ENCODE measurements around the gene LY6G6F. TPM values are rescaled to one million over a fixed set of nuclear protein-coding genes. Genes with fewer than 3 reads are reported as not detected.

The LY6G6F gene
- total RNA-seq, 2 donors from 2014 or later: not detected

DNA sequence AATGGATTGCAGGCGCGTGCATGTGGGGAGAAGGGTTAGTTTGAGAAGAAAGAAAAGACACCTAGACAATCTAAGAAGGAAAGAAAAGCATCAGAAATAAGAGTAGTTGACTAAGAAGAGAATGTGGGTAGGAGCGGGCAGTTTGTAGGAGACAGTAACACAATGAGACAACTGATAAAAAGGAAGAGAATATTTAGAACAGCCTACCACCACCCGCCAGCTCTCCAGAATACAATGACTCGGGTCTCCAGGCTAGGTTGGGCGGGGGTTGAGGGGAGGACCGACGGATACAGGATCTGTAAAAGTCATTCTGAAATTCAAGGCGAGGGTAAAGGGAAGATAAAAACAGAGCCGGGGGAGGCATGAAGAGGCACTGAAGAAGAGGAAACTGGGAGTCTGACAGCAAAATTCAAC lies 4.3 kb upstream of the LY6G6F start:
- TF ChIP-seq CTCF (conservative IDR thresholded peaks at IDR 0.05): no peak
- peak overlapping the region; percentile 87 for H3K4me3 Mint-ChIP-seq
- H3K27ac Mint-ChIP-seq: peak overlapping the region; percentile 93
- Histone ChIP-seq H3K27me3 (ENCODE audit: control insufficient read depth, insufficient read depth, low read length, poor library complexity, severe bottlenecking) (no peaks in the 10 kb centered on the region), H3K4me3 (ENCODE audit: low read length) (peak overlapping the region; percentile 97), H3K4me1 (ENCODE audit: control insufficient read depth, insufficient read depth, low read length) (peaks cover 7% of the 10 kb centered on the region), H3K9me3 (ENCODE audit: control insufficient read depth, low read length) (no peaks in the 10 kb centered on the region), H3K9ac (ENCODE audit: extremely low read depth, low read length, poor library complexity, severe bottlenecking) (peak overlapping the region; percentile 90), H3K36me3 (ENCODE audit: control insufficient read depth, insufficient read depth, low read length) (peaks cover 27% of the 10 kb centered on the region), H3K27ac (ENCODE audit: low read depth, low read length) (peak overlapping the region; percentile 89)
- no peak for DNase-seq
- H3K36me3 Mint-ChIP-seq (ENCODE audit: low read depth): peaks cover 25% of the 10 kb centered on the region
- no peaks in the 10 kb centered on the region for H3K9me3 Mint-ChIP-seq
- 4 to 5% methylated on average over 7 to 10 of the region's 10 CpGs for WGBS, 2 experiments (ENCODE audit: insufficient coverage in 1 of 2, insufficient read length in 1 of 2)
- H3K27me3 Mint-ChIP-seq (ENCODE audit: insufficient read depth): peaks cover 2% of the 10 kb centered on the region
- H3K4me1 Mint-ChIP-seq: peaks cover 17% of the 10 kb centered on the region

DNA sequence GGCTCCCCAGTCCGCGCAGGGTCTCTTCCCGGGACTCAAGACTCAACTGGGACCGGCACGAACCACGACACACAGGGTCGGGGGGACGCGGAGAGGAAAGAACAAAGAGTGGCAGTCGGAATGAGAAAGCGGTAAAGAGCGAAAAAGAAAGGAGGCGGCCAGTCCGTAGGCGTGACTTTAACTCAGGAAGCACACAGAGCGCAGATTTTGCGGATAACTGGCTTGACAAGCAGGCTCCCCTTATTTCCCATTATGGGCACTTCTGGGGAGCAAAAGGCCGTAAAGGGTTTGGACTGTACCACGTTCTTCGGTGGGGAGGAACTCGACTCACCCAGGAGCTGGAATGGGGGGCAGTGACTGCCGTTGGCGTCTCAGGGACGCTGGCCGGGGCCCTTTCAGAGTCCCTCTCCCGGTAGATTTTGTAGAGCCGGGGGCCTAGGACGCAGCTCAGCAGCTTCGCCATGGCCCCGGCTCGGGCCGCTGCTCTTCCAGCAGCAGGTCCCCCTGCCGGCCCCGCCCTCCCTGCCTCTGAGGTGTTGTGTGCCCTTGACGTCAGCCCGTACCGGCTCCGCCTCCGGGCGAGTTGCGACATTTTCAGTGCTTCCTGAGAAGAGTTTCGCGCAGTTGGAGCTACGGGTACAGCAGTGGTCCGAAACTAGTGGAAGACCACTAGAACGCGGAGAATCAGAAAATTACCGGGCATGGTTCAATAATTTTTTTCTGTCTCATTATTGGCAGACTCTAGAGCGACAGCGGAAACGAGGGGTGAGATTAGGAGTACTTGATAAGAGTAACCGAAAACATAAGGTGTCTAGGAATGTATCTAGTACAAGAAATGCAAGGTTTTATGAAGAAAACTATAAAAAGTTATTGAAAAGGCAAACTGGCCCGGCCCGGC lies 3.6 kb upstream of the LY6G6F start, which contains the start of gene ABHD16A:
Gene ABHD16A, minus strand, starts transcription at position 506 of the 898 bp plus-strand sequence. Its CDS starts 43 bp downstream, at position 463.
- Mint-ChIP-seq H3K9me3 (no peaks in the 10 kb centered on the region), H3K27me3 (ENCODE audit: insufficient read depth) (peaks cover 2% of the 10 kb centered on the region), H3K4me1 (peaks cover 17% of the 10 kb centered on the region), H3K36me3 (ENCODE audit: low read depth) (peaks cover 19% of the 10 kb centered on the region), H3K4me3 (peak within 1 kb of the TSS; percentile 87), H3K27ac (peak within 1 kb of the TSS; percentile 93)
- 3 to 4% methylated on average over 50 to 54 of the region's 54 CpGs for WGBS, 2 experiments (ENCODE audit: insufficient coverage in 1 of 2, insufficient read length in 1 of 2)
- TF ChIP-seq CTCF (conservative IDR thresholded peaks at IDR 0.05): peak; percentile 27
- Histone ChIP-seq H3K9me3 (ENCODE audit: control insufficient read depth, low read length) (no peaks in the 10 kb centered on the region), H3K36me3 (ENCODE audit: control insufficient read depth, insufficient read depth, low read length) (peaks cover 22% of the 10 kb centered on the region), H3K4me3 (ENCODE audit: low read length) (peak within 1 kb of the TSS; percentile 97), H3K27ac (ENCODE audit: low read depth, low read length) (peak within 1 kb of the TSS; percentile 89), H3K9ac (ENCODE audit: extremely low read depth, low read length, poor library complexity, severe bottlenecking) (peak within 1 kb of the TSS; percentile 90), H3K4me1 (ENCODE audit: control insufficient read depth, insufficient read depth, low read length) (peaks cover 7% of the 10 kb centered on the region), H3K27me3 (ENCODE audit: control insufficient read depth, insufficient read depth, low read length, poor library complexity, severe bottlenecking) (no peaks in the 10 kb centered on the region)
- DNase-seq: peak; percentile 99

GRCh38 chr6:31705931-31706330 lies 735 bp upstream of the LY6G6F start:
- Histone ChIP-seq H3K4me1 (ENCODE audit: control insufficient read depth, insufficient read depth, low read length) (peaks cover 7% of the 10 kb centered on the region), H3K36me3 (ENCODE audit: control insufficient read depth, insufficient read depth, low read length) (peaks cover 4% of the 10 kb centered on the region), H3K27me3 (ENCODE audit: control insufficient read depth, insufficient read depth, low read length, poor library complexity, severe bottlenecking) (no peaks in the 10 kb centered on the region), H3K9me3 (ENCODE audit: control insufficient read depth, low read length) (no peaks in the 10 kb centered on the region), H3K9ac (ENCODE audit: extremely low read depth, low read length, poor library complexity, severe bottlenecking) (no peak overlapping the region), H3K4me3 (ENCODE audit: low read length) (no peak overlapping the region), H3K27ac (ENCODE audit: low read depth, low read length) (no peak overlapping the region)
- 86% methylated on average over 3 to 6 of the region's 6 CpGs for WGBS, 2 experiments (ENCODE audit: insufficient coverage in 1 of 2, insufficient read length in 1 of 2)
- Mint-ChIP-seq H3K4me3 (no peak overlapping the region), H3K36me3 (ENCODE audit: low read depth) (peaks cover 5% of the 10 kb centered on the region), H3K9me3 (no peaks in the 10 kb centered on the region), H3K4me1 (peaks cover 22% of the 10 kb centered on the region), H3K27ac (no peak overlapping the region), H3K27me3 (ENCODE audit: insufficient read depth) (peaks cover 2% of the 10 kb centered on the region)
- no peak for DNase-seq
- TF ChIP-seq CTCF (conservative IDR thresholded peaks at IDR 0.05): no peak

All from endodermal cell (in vitro differentiated cells).